C4-2B (cell line): ENCODE measurements around the gene KLHDC1.

Source experiments
- CTCF ChIP-seq: fragments of 450-650 bp; conservative IDR thresholded peaks from 2 replicates; pipeline ENCODE4 v1.5.1; 2017; ENCODE audit warnings: mild to moderate bottlenecking
- ZFX ChIP-seq: fragments of 450-650 bp; IDR thresholded peaks from 2 replicates; pipeline ENCODE4 v1.6.1; 2017

GRCh38 chr14:49770212-49770817 lies 77.4 kb downstream of the KLHDC1 start:
- no peak for TF ChIP-seq ZFX
- no peak for TF ChIP-seq CTCF
